ENCODE results near the gene CCDC70. TPM values are rescaled to one million over a fixed set of nuclear protein-coding genes. Genes with fewer than 3 reads are reported as not detected.

CCDC70 gene
- total and polyA plus RNA-seq, 2 of the 8 experiments (the other 6 are each of a cell fraction or from before 2014, with no cell fraction given), result not detected

- Histone ChIP-seq H2BK5ac (ENCODE audit: low read depth, low read length) (no peak overlapping the region), H3K4ac (replicated peaks; ENCODE audit: insufficient read length, low read depth, low read length) (no peak overlapping the region), H3K27me3 (replicated peaks in 1 of 4; ENCODE audit: control insufficient read depth in 3 of 4, extremely low read depth in 1 of 4, insufficient read depth in 3 of 4, low read length in 3 of 4) (no peaks in the 10 kb centered on the region), H4K20me1 (replicated peaks in 1 of 2; ENCODE audit: control insufficient read depth in 1 of 2, insufficient read depth in 2 of 2, low read length in 2 of 2) (no peaks in the 10 kb centered on the region), H3K23me2 (ENCODE audit: low read depth, low read length) (no peaks in the 10 kb centered on the region), H3K18ac (ENCODE audit: extremely low read depth, low read length) (no peak overlapping the region), H4K5ac (ENCODE audit: insufficient read length, low read depth, low read length) (no peak overlapping the region), H2BK12ac (ENCODE audit: low read depth, low read length) (no peak overlapping the region), H3K36me3 (ENCODE audit: control insufficient read depth in 2 of 4, insufficient read depth in 4 of 4, low read length in 3 of 4) (no peaks in the 10 kb centered on the region), H2AFZ (ENCODE audit: low read length) (no peak overlapping the region), H2AK5ac (ENCODE audit: low read depth, low read length) (no peak overlapping the region), H3K9me3 (ENCODE audit: insufficient read depth in 2 of 2, low read depth in 1 of 2, low read length in 1 of 2) (no peaks in the 10 kb centered on the region), H3K4me1 (replicated peaks in 1 of 4; ENCODE audit: control insufficient read depth in 3 of 4, insufficient read depth in 4 of 4, low read length in 3 of 4) (0 out of 7 replicates have a peak, but pooled peaks cover 0 to 4% (median 0%) of the 10 kb centered on the region in 4 experiments), H2BK120ac (replicated peaks; ENCODE audit: low read depth, low read length) (no peak overlapping the region), H3K27ac (ENCODE audit: low read depth, low read length) (no peak overlapping the region), H3K9ac (replicated peaks in 1 of 4; ENCODE audit: extremely low read depth in 1 of 4, low read depth in 3 of 4, low read length in 3 of 4) (no peak overlapping the region), H3K79me1 (ENCODE audit: low read depth, low read length) (no peaks in the 10 kb centered on the region), H4K8ac (ENCODE audit: extremely low read depth, insufficient read depth, low read length) (no peak overlapping the region), H2BK20ac (ENCODE audit: low read length) (no peak overlapping the region), H3K14ac (ENCODE audit: insufficient read length) (no peak overlapping the region), H3K79me2 (ENCODE audit: control insufficient read depth in 1 of 2, insufficient read depth in 2 of 2, low read length in 2 of 2) (no peaks in the 10 kb centered on the region), H3K23ac (ENCODE audit: insufficient read length) (no peak overlapping the region), H2BK15ac (ENCODE audit: low read length) (no peak overlapping the region), H4K91ac (replicated peaks; ENCODE audit: insufficient read length, low read length) (no peak overlapping the region), H3K4me2 (ENCODE audit: insufficient read depth in 1 of 2, low read depth in 2 of 2, low read length in 2 of 2) (no peak overlapping the region), H3K4me3 (ENCODE audit: extremely low read depth in 1 of 4, insufficient read depth in 2 of 4, low read depth in 3 of 4, low read length in 4 of 4) (no peak overlapping the region; a peak in 1 of 8 replicates), H3K56ac (replicated peaks; ENCODE audit: insufficient read length, low read depth, low read length) (no peak overlapping the region)
- 79% methylated on average over 3 of the region's 3 CpGs; no CpG with 5 or more reads in 1 of the 2 experiments for WGBS, 2 experiments (ENCODE audit: extremely low coverage in 1 of 2, insufficient coverage in 1 of 2, insufficient read length in 1 of 2, insufficient replicate concordance in 2 of 2, low coverage in 1 of 2, low lambda C conversion rate in 2 of 2, missing lambda C conversion rate in 1 of 2)
- DNase-seq (ENCODE audit: low read depth in 1 of 2, low spot score in 2 of 2), result no peak
- POLR2A ChIA-PET (ENCODE audit: partially characterized antibody), result no interaction called here
- FAIRE-seq, result no peak
- CTCF ChIA-PET (ENCODE audit: partially characterized antibody), result interaction anchor here (0.8 to 7.8 kb wide), 13 partner anchors 9 to 558 kb away, joined by 3 to 78 read pairs (median 9); partner anchors contain the start of genes NEK5 and VPS36
- TF ChIP-seq JUN (IDR thresholded peaks at IDR 0.05; ENCODE audit: low read depth, low read length), result no peak
- TF ChIP-seq CEBPB (IDR thresholded peaks at IDR 0.05; ENCODE audit: low read depth, low read length), result no peak
- no peak for TF ChIP-seq SP4 (IDR thresholded peaks at IDR 0.05; ENCODE audit: low read length)
- TF ChIP-seq SAP30 (IDR thresholded peaks at IDR 0.05; ENCODE audit: insufficient read depth, insufficient replicate concordance, low read length), result no peak
- no peak for TF ChIP-seq HDAC2 (IDR thresholded peaks at IDR 0.05; ENCODE audit: borderline replicate concordance in 1 of 2, low read depth in 2 of 2, low read length in 2 of 2)
- TF ChIP-seq ZNF274 (IDR thresholded peaks at IDR 0.05; ENCODE audit: borderline replicate concordance, extremely low read depth, low read length), result no peak
- TF ChIP-seq TBP (IDR thresholded peaks at IDR 0.05; ENCODE audit: low read depth, low read length), result no peak
- TF ChIP-seq SIX5 (IDR thresholded peaks at IDR 0.05; ENCODE audit: low read depth, low read length), result no peak
- no peak for TF ChIP-seq ASH2L (IDR thresholded peaks at IDR 0.05; ENCODE audit: low read length)
- TF ChIP-seq USF2 (IDR thresholded peaks at IDR 0.05; ENCODE audit: low read length), result no peak
- no peak for TF ChIP-seq HDAC6 (IDR thresholded peaks at IDR 0.05; ENCODE audit: low read depth, low read length)
- TF ChIP-seq CREB1 (IDR thresholded peaks at IDR 0.05), result no peak
- TF ChIP-seq CHD2 (IDR thresholded peaks at IDR 0.05; ENCODE audit: low read length), result no peak
- TF ChIP-seq EP300 (IDR thresholded peaks at IDR 0.05; ENCODE audit: borderline replicate concordance in 1 of 2, low read depth in 2 of 2, low read length in 2 of 2), result no peak
Measured at GRCh38 chr13:51892657-51893056, 30.9 kb downstream of the CCDC70 start.

Measured in H1 (cell line).